ENCODE results near the gene STAP2. TPM values are rescaled to one million over a fixed set of nuclear protein-coding genes. Genes with fewer than 3 reads are reported as not detected.

Gene STAP2
- total and polyA plus RNA-seq, 9 of the 15 experiments (the other 6 are each of a cell fraction or from before 2014, with no cell fraction given), result 1.2 to 9.8 (median 4.5) TPM

- TF ChIP-seq MNT (conservative IDR thresholded peaks at IDR 0.05) (peak; percentile 47 to 71; a peak in 2 of 4 replicates), RBBP5 (IDR thresholded peaks at IDR 0.05; ENCODE audit: borderline replicate concordance, insufficient read depth, low read length, poor library complexity, severe bottlenecking) (peak; percentile 59), FOSL1 (tag; conservative IDR thresholded peaks at IDR 0.05) (0 out of 2 replicates have a peak, but pooled peaks have one; percentile 2), DEAF1 (CRISPR knock-in tag; IDR thresholded peaks at IDR 0.05) (no peak), DIDO1 (tag; IDR thresholded peaks at IDR 0.05; ENCODE audit: low read depth) (no peak), UBTF (IDR thresholded peaks at IDR 0.05; ENCODE audit: borderline replicate concordance in 1 of 2, low read depth in 2 of 2, low read length in 2 of 2) (0 out of 4 replicates have a peak, but pooled peaks of 1 of the 2 experiments have one; percentile 45), MAZ (CRISPR knock-in tag; conservative IDR thresholded peaks at IDR 0.05 in 1 of 2, IDR thresholded peaks at IDR 0.05 in 1 of 2) (peak; percentile 41 to 85), CEBPG (CRISPR knock-in tag; IDR thresholded peaks at IDR 0.05) (no peak), CEBPG (tag; conservative IDR thresholded peaks at IDR 0.05 in 1 of 2, IDR thresholded peaks at IDR 0.05 in 1 of 2) (no peak), CBFB (CRISPR knock-in tag; IDR thresholded peaks at IDR 0.05) (no peak), CREM (IDR thresholded peaks at IDR 0.05; ENCODE audit: low read depth) (peak; percentile 82), SMARCE1 (IDR thresholded peaks at IDR 0.05) (no peak), CTBP1 (IDR thresholded peaks at IDR 0.05; ENCODE audit: borderline replicate concordance) (peak; percentile 26; the same call in 1 of the 2 replicates), ATF1 (CRISPR knock-in tag; IDR thresholded peaks at IDR 0.05) (0 out of 2 replicates have a peak, but pooled peaks have one; percentile 27), ATF1 (tag; IDR thresholded peaks at IDR 0.05) (0 out of 2 replicates have a peak, but pooled peaks have one; percentile 67)
Observed at GRCh38 chr19:4343370-4344307, 5.0 kb upstream of the STAP2 start, which contains the start of gene MPND (continued).
